A549 (cell line): ENCODE measurements around the gene ARID1B. TPM values are rescaled to one million over a fixed set of nuclear protein-coding genes. Genes with fewer than 3 reads are reported as not detected.

ENCODE experiments used
- ATAC-seq, 2 experiments: fragments of 200-7000 bp in 1 of 2; fragments of >200 bp in 1 of 2; cut with Nextera tagmentation in 1 of 2; cut with Tn5 transposase in 1 of 2; 3 replicates each; pipeline versions ENCODE4 v1.8.0 to v1.9.1; 2018 to 2020; ENCODE audit warnings: mild to moderate bottlenecking in 1 of 2, moderate library complexity in 1 of 2
- CTCF ChIA-PET: fragments of 300-600 bp; sonication (Branson Sonifier 250); formaldehyde crosslinking; extraction: SDS; loops from one replicate; lab custom pipeline; 2021; ENCODE audit warnings: antibody characterized with exemption, inconsistent platforms; lab: Yijun Ruan, JAX
- POLR2A ChIA-PET: fragments of 350-600 bp; formaldehyde crosslinking; extraction: SDS; loops from one replicate; lab custom pipeline; 2021; ENCODE audit warnings: antibody characterized with exemption, inconsistent platforms; lab: Yijun Ruan, JAX
- DNase-seq, 2 experiments: peaks; one replicate each; pipeline versions ENCODE4 v3.0.0 to v3.0.0-alpha.2; 2011 to 2016; ENCODE audit warnings: low read depth in 1 of 2, low spot score in 1 of 2
- FAIRE-seq: peaks from 2 replicates; lab custom pipeline; 2011; peaks lifted over from hg19 to GRCh38; lab: Jason Lieb, UNC
- H3K27ac ChIP-seq, 2 experiments: fragments of >200 bp; sonication (Bioruptor Twin); formaldehyde crosslinking; 3 replicates each; pipeline ENCODE4 v1.5.1; 2016 to 2017
- H3K4me1 ChIP-seq: fragments of >200 bp; sonication (Bioruptor Twin); formaldehyde crosslinking; 3 replicates; pipeline ENCODE4 v1.6.1; 2016
- H3K4me2 ChIP-seq: fragments of >200 bp; sonication (Bioruptor Twin); formaldehyde crosslinking; 3 replicates; pipeline ENCODE4 v1.6.1; 2016
- H3K4me3 ChIP-seq: fragments of >200 bp; sonication (Bioruptor Twin); formaldehyde crosslinking; 3 replicates; pipeline ENCODE4 v1.5.1; 2016
- H3K9me3 ChIP-seq: fragments of >200 bp; sonication (Bioruptor Twin); formaldehyde crosslinking; 3 replicates; pipeline ENCODE4 v1.6.1; 2016
- CBX2 ChIP-seq: fragments of 200-600 bp; sonication (generic); IDR thresholded peaks from 2 replicates; pipeline ENCODE4 v1.6.1; 2016; ENCODE audit warnings: low read depth, mild to moderate bottlenecking, borderline replicate concordance
- CHD4 ChIP-seq: fragments of 200-600 bp; sonication (generic); IDR thresholded peaks from 2 replicates; pipeline ENCODE4 v1.6.1; 2016; ENCODE audit warnings: antibody characterized with exemption, mild to moderate bottlenecking, borderline replicate concordance
- EHF ChIP-seq: fragments of 250-450 bp; sonication (Bioruptor Pico); IDR thresholded peaks from 2 replicates; pipeline ENCODE4 v1.5.0; 2020; ENCODE audit warnings: mild to moderate bottlenecking
- EP300 ChIP-seq, 2 experiments: fragments of >200 bp; sonication (Bioruptor Twin); formaldehyde crosslinking; IDR thresholded peaks; 2 replicates in 1 of 2; 3 replicates in 1 of 2; pipeline ENCODE4 v1.6.1; 2016 to 2017
- FOXS1 ChIP-seq: fragments of 250-450 bp; sonication (Bioruptor Pico); IDR thresholded peaks from 2 replicates; pipeline ENCODE4 v1.5.0; 2020; ENCODE audit warnings: mild to moderate bottlenecking, moderate library complexity
- HDAC2 ChIP-seq: fragments of 200-600 bp; sonication (generic); IDR thresholded peaks from 2 replicates; pipeline ENCODE4 v1.6.1; 2016
- HEYL ChIP-seq: fragments of 250-450 bp; sonication (Bioruptor Pico); IDR thresholded peaks from 2 replicates; pipeline ENCODE4 v1.8.0; 2021; ENCODE audit warnings: mild to moderate bottlenecking, moderate library complexity
- HMGXB4 ChIP-seq: fragments of 250-450 bp; sonication (Bioruptor Pico); IDR thresholded peaks from 2 replicates; pipeline ENCODE4 v1.5.0; 2021; ENCODE audit warnings: mild to moderate bottlenecking, moderate library complexity, borderline replicate concordance
- HOXB5 ChIP-seq: fragments of 250-450 bp; sonication (Bioruptor Pico); IDR thresholded peaks from 2 replicates; pipeline ENCODE4 v1.5.0; 2020; ENCODE audit warnings: mild to moderate bottlenecking, moderate library complexity
- JUN ChIP-seq, 2 experiments: fragments of >200 bp; sonication (Bioruptor Twin); formaldehyde crosslinking; IDR thresholded peaks; 2 replicates in 1 of 2; 3 replicates in 1 of 2; pipeline ENCODE4 v1.6.1; 2016 to 2017
- MAFK ChIP-seq: fragments of 450-650 bp; IDR thresholded peaks from 2 replicates; pipeline ENCODE4 v1.6.1; 2014; ENCODE audit not compliant: partially characterized antibody
- MAZ ChIP-seq: fragments of 150-350 bp; IDR thresholded peaks from 2 replicates; pipeline ENCODE4 v1.6.1; 2014; ENCODE audit warnings: antibody characterized with exemption, low read depth, low read length, borderline replicate concordance
- MYC ChIP-seq: IDR thresholded peaks from 2 replicates; pipeline ENCODE4 v1.6.1; 2012; ENCODE audit warnings: mild to moderate bottlenecking, inconsistent platforms, low read length, improper control_type of control experiment, borderline replicate concordance
- NFE2L2 ChIP-seq: fragments of 150-350 bp; conservative IDR thresholded peaks from 2 replicates; pipeline ENCODE4 v1.6.1; 2014; ENCODE audit warnings: low read length
- PBX3 ChIP-seq: IDR thresholded peaks from 2 replicates; pipeline ENCODE4 v1.6.1; 2012
- RAD21 ChIP-seq, 2 experiments: fragments of >200 bp in 1 of 2; sonication (Bioruptor Twin) in 1 of 2; formaldehyde crosslinking in 1 of 2; IDR thresholded peaks in 1 of 2; conservative IDR thresholded peaks in 1 of 2; 2 replicates in 1 of 2; 3 replicates in 1 of 2; pipeline ENCODE4 v1.6.1; 2012 to 2018; ENCODE audit warnings: inconsistent platforms in 1 of 2
- RCOR1 ChIP-seq: fragments of 150-350 bp; IDR thresholded peaks from 2 replicates; pipeline ENCODE4 v1.6.1; 2014; ENCODE audit warnings: antibody characterized with exemption, low read length, low read depth
- REST ChIP-seq: fragments of 200-600 bp; sonication (generic); IDR thresholded peaks from 2 replicates; pipeline ENCODE4 v1.6.1; 2016; ENCODE audit warnings: antibody characterized with exemption, mild to moderate bottlenecking, moderate library complexity
- SMC3 ChIP-seq: fragments of >200 bp; sonication (Bioruptor Twin); formaldehyde crosslinking; IDR thresholded peaks from 3 replicates; pipeline ENCODE4 v1.6.1; 2018; ENCODE audit warnings: inconsistent platforms
- TFCP2L1 ChIP-seq: fragments of 250-450 bp; sonication (Bioruptor Pico); IDR thresholded peaks from 2 replicates; pipeline ENCODE4 v1.5.0; 2021; ENCODE audit warnings: mild to moderate bottlenecking
- TP53 ChIP-seq: fragments of 250-450 bp; sonication (Bioruptor Pico); IDR thresholded peaks from 2 replicates; pipeline ENCODE4 v1.5.0; 2021; ENCODE audit warnings: mild to moderate bottlenecking, moderate library complexity
- ZFP36 ChIP-seq: fragments of 450-650 bp; IDR thresholded peaks from 2 replicates; pipeline ENCODE4 v1.6.1; 2014; ENCODE audit warnings: borderline replicate concordance; ENCODE audit not compliant: partially characterized antibody
- WGBS: methylation state at CpG from one replicate; pipeline ENCODE4 v1.1.6; 2017; ENCODE audit errors: missing lambda C conversion rate; 5-methylcytosine and 5-hydroxymethylcytosine counted together
- polyA plus RNA-seq, 4 experiments: library from polyadenylated mRNA; depleted of rRNA in 3 of 4; stranded (reverse); fragments of >200 nt; fragmentation: RNase III in 1 of 4; extraction: RNeasy Plus Mini Kit Qiagen cat#74134 plus additional on column Dnase treatment in 1 of 4; gene quantifications; 2 replicates in 3 of 4; 3 replicates in 1 of 4; pipeline ENCODE4 v1.2.3, GENCODE V29; 2011 to 2017
- TF ChIP-seq, protein P1 (sequence below): fragments of 150-350 bp; IDR thresholded peaks from 2 replicates; pipeline ENCODE4 v1.6.1; 2014; ENCODE audit warnings: low read depth, mild to moderate bottlenecking, low read length

Gene ARID1B
- polyA plus RNA-seq, 2 of the 4 experiments (the other 2 are of a cell fraction), result 13.5 to 16.3 TPM

- POLR2A ChIA-PET, result no interaction called here
- CTCF ChIA-PET, result interaction anchor here (0.6 to 1.5 kb wide), 3 partner anchors 27 to 1100 kb away, joined by 3 read pairs; no protein-coding TSS in a partner anchor
- 88% methylated on average over 9 of the region's 9 CpGs for WGBS
- Histone ChIP-seq H3K9me3 (no peaks in the 10 kb centered on the region), H3K4me2 (no peak overlapping the region), H3K27ac (no peak overlapping the region), H3K4me1 (no peaks in the 10 kb centered on the region), H3K4me3 (no peak overlapping the region)
- DNase-seq (no peak), FAIRE-seq (no peak), ATAC-seq (no peak)
- TF ChIP-seq FOXS1 (CRISPR knock-in tag), result no peak
- TF ChIP-seq SMC3, result no peak
- no peak for TF ChIP-seq REST
- TF ChIP-seq EP300 (IDR thresholded peaks at IDR 0.05), result no peak
- no peak for TF ChIP-seq HOXB5 (CRISPR knock-in tag)
- TF ChIP-seq, protein P1, sequence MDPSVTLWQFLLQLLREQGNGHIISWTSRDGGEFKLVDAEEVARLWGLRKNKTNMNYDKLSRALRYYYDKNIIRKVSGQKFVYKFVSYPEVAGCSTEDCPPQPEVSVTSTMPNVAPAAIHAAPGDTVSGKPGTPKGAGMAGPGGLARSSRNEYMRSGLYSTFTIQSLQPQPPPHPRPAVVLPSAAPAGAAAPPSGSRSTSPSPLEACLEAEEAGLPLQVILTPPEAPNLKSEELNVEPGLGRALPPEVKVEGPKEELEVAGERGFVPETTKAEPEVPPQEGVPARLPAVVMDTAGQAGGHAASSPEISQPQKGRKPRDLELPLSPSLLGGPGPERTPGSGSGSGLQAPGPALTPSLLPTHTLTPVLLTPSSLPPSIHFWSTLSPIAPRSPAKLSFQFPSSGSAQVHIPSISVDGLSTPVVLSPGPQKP, result no peak
- TF ChIP-seq HDAC2, result no peak
- TF ChIP-seq TFCP2L1 (CRISPR knock-in tag), result no peak
- no peak for TF ChIP-seq HEYL (CRISPR knock-in tag)
- TF ChIP-seq CBX2, result no peak
- no peak for TF ChIP-seq PBX3
Observed at GRCh38 chr6:157061770-157062594, 284.8 kb downstream of the ARID1B start.

- ChIA-PET CTCF (interaction anchor here (0.7 kb wide), 1 partner anchor 1101 kb away, joined by 3 read pairs; no protein-coding TSS in a partner anchor), POLR2A (no interaction called here)
- 77% methylated on average over 2 of the region's 2 CpGs for WGBS
- Histone ChIP-seq H3K27ac (no peak overlapping the region), H3K4me2 (no peak overlapping the region), H3K9me3 (no peaks in the 10 kb centered on the region), H3K4me1 (peaks cover 1% of the 10 kb centered on the region), H3K4me3 (no peak overlapping the region)
- DNase-seq (no peak), ATAC-seq (no peak), FAIRE-seq (no peak)
- no peak for TF ChIP-seq CBX2
- no peak for TF ChIP-seq ZFP36
- no peak for TF ChIP-seq HDAC2
- TF ChIP-seq MYC, result no peak
- no peak for TF ChIP-seq MAZ
- no peak for TF ChIP-seq NFE2L2
- TF ChIP-seq HMGXB4 (CRISPR knock-in tag), result no peak
- no peak for TF ChIP-seq CHD4
- no peak for TF ChIP-seq PBX3
- TF ChIP-seq RAD21 (conservative IDR thresholded peaks at IDR 0.05 in 1 of 2, IDR thresholded peaks at IDR 0.05 in 1 of 2), result no peak
- TF ChIP-seq HEYL (CRISPR knock-in tag), result no peak
- no peak for TF ChIP-seq RCOR1
- TF ChIP-seq SMC3, result no peak
- TF ChIP-seq MAFK, result no peak
- TF ChIP-seq JUN (IDR thresholded peaks at IDR 0.05), result no peak
- TF ChIP-seq TP53 (CRISPR knock-in tag), result no peak
- no peak for TF ChIP-seq EHF
Observed at GRCh38 chr6:157063176-157063905, 286.2 kb downstream of the ARID1B start.
